SU-DHL-6 (cell line): ENCODE data around the gene TP53RK.

Experiments used
- H2AFZ ChIP-seq: fragments of 200-600 bp; sonication (generic); 2 replicates; pipeline ENCODE4 v1.6.1; 2014; ENCODE audit warnings: low read depth, mild to moderate bottlenecking, moderate library complexity, mixed read lengths, antibody characterized with exemption, low read length; ENCODE audit not compliant: severe bottlenecking
- H3F3A ChIP-seq: fragments of 200-600 bp; shearing (Covaris generic); 2 replicates; pipeline ENCODE4 v1.6.0; 2016; ENCODE audit warnings: antibody characterized with exemption, mild to moderate bottlenecking; ENCODE audit not compliant: insufficient read depth
- H3K27ac ChIP-seq: fragments of 200-600 bp; sonication (generic); 2 replicates; pipeline ENCODE4 v1.5.1; 2016; ENCODE audit warnings: low read depth, mild to moderate bottlenecking, low read length, moderate library complexity, mixed read lengths
- H3K27me3 ChIP-seq: fragments of 200-600 bp; sonication (generic), shearing (Covaris generic); 2 replicates; pipeline ENCODE4 v1.6.0; 2014; ENCODE audit warnings: mild to moderate bottlenecking, low read length
- H3K36me3 ChIP-seq: fragments of 200-600 bp; sonication (generic); 2 replicates; pipeline ENCODE4 v1.6.1; 2014; ENCODE audit warnings: mild to moderate bottlenecking, low read length, mixed read lengths
- H3K4me2 ChIP-seq: fragments of 300-600, 200-600 bp; shearing (Covaris generic), sonication (generic); 2 replicates; pipeline ENCODE4 v1.6.0; 2014; ENCODE audit warnings: low read length, low read depth, mild to moderate bottlenecking; ENCODE audit not compliant: poor library complexity, severe bottlenecking
- H3K4me3 ChIP-seq: fragments of 200-600 bp; sonication (generic); 2 replicates; pipeline ENCODE4 v1.5.1; 2014; ENCODE audit warnings: antibody characterized with exemption, low read length, mild to moderate bottlenecking, mixed read lengths; ENCODE audit not compliant: insufficient read depth, poor library complexity, severe bottlenecking
- H3K79me2 ChIP-seq: fragments of 200-600 bp; sonication (generic); 2 replicates; pipeline ENCODE4 v1.6.1; 2014; ENCODE audit warnings: mild to moderate bottlenecking, low read length, moderate library complexity; ENCODE audit not compliant: insufficient read depth
- H3K9ac ChIP-seq: fragments of 200-600 bp; sonication (generic); 2 replicates; pipeline ENCODE4 v1.7.0; 2014; ENCODE audit warnings: mild to moderate bottlenecking, low read length
- H3K9me2 ChIP-seq: fragments of 200-600 bp; sonication (generic); replicated peaks from 2 replicates; pipeline ENCODE4 v1.6.1; 2014; ENCODE audit warnings: low read length; ENCODE audit not compliant: insufficient read depth
- H3K9me3 ChIP-seq: fragments of 200-600 bp; sonication (generic); 2 replicates; pipeline ENCODE4 v1.6.1; 2014; ENCODE audit warnings: low read length, mixed read lengths; ENCODE audit not compliant: insufficient read depth
- H4K20me1 ChIP-seq: fragments of 200-600 bp; sonication (generic); 2 replicates; pipeline ENCODE4 v1.6.1; 2014; ENCODE audit warnings: low read depth, mild to moderate bottlenecking, antibody characterized with exemption, low read length, moderate library complexity, mixed read lengths
- EZH2phosphoT487 ChIP-seq: fragments of 200-600 bp; sonication (generic), shearing (Covaris generic); conservative IDR thresholded peaks from 2 replicates; pipeline ENCODE4 v1.6.1; 2018; ENCODE audit warnings: mild to moderate bottlenecking, antibody characterized with exemption, low read length, moderate library complexity, mixed read lengths
- TF ChIP-seq, protein P1 (sequence below): fragments of 200-600 bp; sonication (generic); IDR thresholded peaks from one replicate; pipeline ENCODE4 v1.5.1; 2017; ENCODE audit warnings: antibody characterized with exemption, mild to moderate bottlenecking, low read length, moderate library complexity; ENCODE audit not compliant: insufficient read depth, poor library complexity, severe bottlenecking

TP53RK gene

DNA sequence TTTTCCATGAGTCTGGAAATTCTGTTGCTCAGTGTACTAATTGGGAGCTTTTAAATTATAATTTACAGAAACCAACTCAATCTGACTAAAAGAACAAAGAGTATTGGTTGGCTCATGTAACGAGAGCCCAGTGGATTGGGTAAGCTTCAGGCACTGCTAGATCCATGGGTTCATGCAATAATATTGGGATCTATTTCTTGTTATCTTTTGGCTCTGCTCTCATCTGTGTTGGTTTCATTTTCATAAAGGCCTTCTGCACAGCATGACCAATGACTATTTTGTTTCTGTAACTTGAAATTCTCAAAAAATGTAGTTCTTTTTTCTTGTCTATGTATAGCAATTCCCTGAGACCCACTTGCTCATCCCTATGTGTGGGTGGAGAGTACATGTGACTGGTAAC, 32.2 kb upstream of the TP53RK start:
- no peaks in the 10 kb centered on the region for H3K79me2 ChIP-seq
- no peaks in the 10 kb centered on the region for H3K27me3 ChIP-seq
- no peak overlapping the region for H2AFZ ChIP-seq
- no peak overlapping the region for H3K9ac ChIP-seq
- TF ChIP-seq, protein P1, sequence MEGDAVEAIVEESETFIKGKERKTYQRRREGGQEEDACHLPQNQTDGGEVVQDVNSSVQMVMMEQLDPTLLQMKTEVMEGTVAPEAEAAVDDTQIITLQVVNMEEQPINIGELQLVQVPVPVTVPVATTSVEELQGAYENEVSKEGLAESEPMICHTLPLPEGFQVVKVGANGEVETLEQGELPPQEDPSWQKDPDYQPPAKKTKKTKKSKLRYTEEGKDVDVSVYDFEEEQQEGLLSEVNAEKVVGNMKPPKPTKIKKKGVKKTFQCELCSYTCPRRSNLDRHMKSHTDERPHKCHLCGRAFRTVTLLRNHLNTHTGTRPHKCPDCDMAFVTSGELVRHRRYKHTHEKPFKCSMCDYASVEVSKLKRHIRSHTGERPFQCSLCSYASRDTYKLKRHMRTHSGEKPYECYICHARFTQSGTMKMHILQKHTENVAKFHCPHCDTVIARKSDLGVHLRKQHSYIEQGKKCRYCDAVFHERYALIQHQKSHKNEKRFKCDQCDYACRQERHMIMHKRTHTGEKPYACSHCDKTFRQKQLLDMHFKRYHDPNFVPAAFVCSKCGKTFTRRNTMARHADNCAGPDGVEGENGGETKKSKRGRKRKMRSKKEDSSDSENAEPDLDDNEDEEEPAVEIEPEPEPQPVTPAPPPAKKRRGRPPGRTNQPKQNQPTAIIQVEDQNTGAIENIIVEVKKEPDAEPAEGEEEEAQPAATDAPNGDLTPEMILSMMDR = no peak
- no peak for TF ChIP-seq EZH2phosphoT487
- H3K9me2 ChIP-seq = no peaks in the 10 kb centered on the region
- no peaks in the 10 kb centered on the region for H3F3A ChIP-seq
- H4K20me1 ChIP-seq = no peaks in the 10 kb centered on the region
- H3K4me2 ChIP-seq = no peak overlapping the region
- no peak overlapping the region for H3K4me3 ChIP-seq
- H3K9me3 ChIP-seq = peaks cover 6% of the 10 kb centered on the region; the same call in 1 of the 2 replicates
- no peaks in the 10 kb centered on the region for H3K36me3 ChIP-seq
- H3K27ac ChIP-seq = no peak overlapping the region

DNA sequence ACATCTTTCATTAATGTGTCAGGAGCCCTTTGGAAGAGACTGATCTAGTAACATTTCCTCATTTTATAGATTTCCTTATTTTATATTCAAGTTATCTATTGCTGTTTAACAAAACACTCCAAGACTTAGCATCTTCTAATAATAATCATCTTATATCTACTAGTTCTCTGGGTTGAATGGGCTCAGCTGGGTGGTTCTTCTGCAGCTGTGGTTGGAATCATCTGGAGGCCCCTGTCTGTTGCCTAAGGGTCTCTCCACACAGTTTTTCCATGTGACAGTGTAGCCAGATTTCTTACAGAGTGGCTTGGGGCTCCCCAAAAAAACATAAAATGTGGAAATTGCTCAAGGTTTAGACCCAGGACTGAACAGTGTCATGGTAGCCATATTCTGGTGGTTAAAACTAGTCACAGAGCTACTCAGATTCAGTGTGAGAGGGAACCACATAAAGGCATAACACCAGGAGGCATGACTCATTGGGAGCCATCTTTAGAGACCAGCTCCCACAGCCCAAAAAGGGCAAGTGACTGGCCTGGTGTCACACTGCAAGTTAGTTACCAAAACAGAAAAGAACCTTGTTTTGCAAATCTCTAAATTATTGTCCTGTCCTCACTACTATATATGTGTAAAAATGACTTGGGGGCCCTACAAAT, 31.7 kb upstream of the TP53RK start:
- no peaks in the 10 kb centered on the region for H3K36me3 ChIP-seq
- TF ChIP-seq, protein P1 = no peak
- TF ChIP-seq EZH2phosphoT487 = no peak
- no peaks in the 10 kb centered on the region for H3F3A ChIP-seq
- no peak overlapping the region for H3K4me3 ChIP-seq
- no peak overlapping the region for H3K27ac ChIP-seq
- no peaks in the 10 kb centered on the region for H3K79me2 ChIP-seq
- no peak overlapping the region for H3K4me2 ChIP-seq
- no peak overlapping the region for H3K9ac ChIP-seq
- no peaks in the 10 kb centered on the region for H3K9me2 ChIP-seq
- H2AFZ ChIP-seq = no peak overlapping the region
- H4K20me1 ChIP-seq = no peaks in the 10 kb centered on the region
- no peaks in the 10 kb centered on the region for H3K27me3 ChIP-seq
- peaks cover 6% of the 10 kb centered on the region; the same call in 1 of the 2 replicates for H3K9me3 ChIP-seq

DNA sequence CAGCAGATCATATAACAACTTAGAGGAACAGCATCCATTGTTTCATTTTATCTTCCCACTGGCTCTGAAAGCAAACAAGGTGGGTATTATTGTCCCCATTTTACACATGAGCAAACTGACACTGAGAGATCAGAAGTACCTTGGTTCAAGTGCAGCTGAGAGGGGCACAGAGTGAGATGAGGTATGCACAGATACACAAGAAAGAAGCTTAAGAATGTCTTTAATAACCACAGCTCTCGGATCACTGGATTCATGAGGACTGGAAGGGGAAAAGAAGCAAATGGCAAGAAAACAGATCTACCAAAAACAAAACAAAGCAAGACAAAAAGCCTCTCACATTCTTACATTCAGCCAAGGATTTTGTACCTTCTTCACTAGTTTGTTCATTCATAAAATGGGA, 30.8 kb upstream of the TP53RK start:
- TF ChIP-seq EZH2phosphoT487 = no peak
- Histone ChIP-seq H3K27ac (no peak overlapping the region), H4K20me1 (no peaks in the 10 kb centered on the region), H3K4me3 (no peak overlapping the region), H3K9me3 (peaks cover 6% of the 10 kb centered on the region; the same call in 1 of the 2 replicates), H3K36me3 (no peaks in the 10 kb centered on the region), H3K9me2 (no peaks in the 10 kb centered on the region), H3K9ac (no peak overlapping the region), H3K79me2 (no peaks in the 10 kb centered on the region), H3K4me2 (no peak overlapping the region), H3F3A (no peaks in the 10 kb centered on the region), H3K27me3 (no peaks in the 10 kb centered on the region), H2AFZ (no peak overlapping the region)

DNA sequence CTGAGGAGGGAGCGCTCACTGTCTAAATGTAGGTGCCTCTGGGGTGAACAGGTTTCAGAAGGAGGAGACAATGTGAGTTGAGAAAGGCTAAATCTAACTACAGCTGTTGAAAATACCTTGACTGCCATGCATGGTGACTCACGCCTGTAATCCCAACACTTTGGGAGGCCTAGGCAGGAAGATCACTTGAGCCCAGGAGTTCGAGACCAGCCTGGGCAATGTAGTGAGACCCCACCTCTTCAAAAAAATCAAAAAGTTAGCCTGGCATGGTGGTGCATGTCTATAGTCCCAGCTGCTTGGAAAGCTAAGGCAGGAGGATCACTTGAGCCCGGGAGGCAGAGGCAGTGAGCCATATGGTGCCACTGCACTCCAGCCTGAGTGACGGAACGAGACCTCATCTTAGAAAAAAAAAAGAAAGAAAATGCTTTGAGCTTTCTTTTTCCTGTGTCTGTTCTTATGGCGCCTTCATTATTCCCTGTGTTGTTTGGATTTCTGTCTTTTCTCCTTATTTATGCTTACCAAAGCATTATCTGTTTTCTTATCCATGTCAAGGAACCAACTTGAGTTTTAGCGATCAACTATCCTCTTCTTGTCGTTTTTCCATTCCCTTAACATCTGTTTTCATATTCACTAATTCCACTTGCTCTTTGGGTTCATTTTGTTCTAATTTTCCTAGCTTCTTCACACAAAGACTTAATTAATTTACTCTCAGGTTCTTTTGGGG, 28.7 kb upstream of the TP53RK start:
- TF ChIP-seq, protein P1 = no peak
- TF ChIP-seq EZH2phosphoT487 = no peak
- no peaks in the 10 kb centered on the region for H3F3A ChIP-seq
- no peak overlapping the region for H3K27ac ChIP-seq
- H2AFZ ChIP-seq = no peak overlapping the region
- H3K36me3 ChIP-seq = no peaks in the 10 kb centered on the region
- no peak overlapping the region for H3K4me2 ChIP-seq
- peaks cover 6% of the 10 kb centered on the region; the same call in 1 of the 2 replicates for H3K9me3 ChIP-seq
- no peak overlapping the region for H3K4me3 ChIP-seq
- H3K9me2 ChIP-seq = no peaks in the 10 kb centered on the region
- H4K20me1 ChIP-seq = no peaks in the 10 kb centered on the region
- H3K27me3 ChIP-seq = no peaks in the 10 kb centered on the region
- H3K9ac ChIP-seq = no peak overlapping the region
- no peaks in the 10 kb centered on the region for H3K79me2 ChIP-seq
